ENCODE results near the gene ARSA.

ARSA gene

GRCh38 chr22:50606165-50606945 is 21.6 kb downstream of the ARSA start:
- DNase-seq (ENCODE audit: extremely low read depth in 1 of 2, low read depth in 1 of 2): no peak

GRCh38 chr22:50605613-50606074 is 22.3 kb downstream of the ARSA start:
- DNase-seq (ENCODE audit: extremely low read depth in 1 of 2, low read depth in 1 of 2): no peak

DNA sequence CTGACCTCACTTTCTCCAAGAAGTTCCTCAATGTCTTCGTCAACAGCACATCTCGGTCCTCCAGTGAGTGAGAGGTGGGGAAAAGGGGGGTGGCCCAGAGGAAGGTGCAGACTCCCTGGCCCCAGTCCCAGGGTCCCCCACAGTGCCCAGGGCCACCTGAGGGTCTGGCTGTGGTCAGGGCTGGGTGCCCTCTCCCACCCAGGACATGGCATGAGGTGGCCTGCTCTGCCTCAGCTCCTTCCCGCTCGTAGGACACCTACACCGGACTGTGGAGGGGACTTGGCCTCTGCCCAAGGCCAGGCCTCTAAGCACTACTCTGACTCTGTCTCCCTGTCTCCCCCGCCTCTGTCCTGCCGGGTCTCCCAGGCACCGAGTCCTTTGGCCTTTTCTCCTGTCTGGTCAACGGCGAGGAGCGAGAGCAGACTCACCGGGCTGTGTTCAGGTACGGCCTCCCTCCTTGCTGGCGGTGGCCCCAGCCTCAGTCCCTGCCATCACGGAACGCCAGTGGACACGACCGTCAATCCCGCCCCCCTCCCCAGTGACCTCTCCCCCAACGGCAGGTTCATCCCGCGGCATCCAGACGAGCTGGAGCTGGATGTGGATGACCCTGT is 22.8 kb downstream of the ARSA start:
- no peak for DNase-seq (ENCODE audit: extremely low read depth in 1 of 2, low read depth in 1 of 2)

GRCh38 chr22:50604256-50605001 is 23.5 kb downstream of the ARSA start:
- no peak for DNase-seq (ENCODE audit: extremely low read depth in 1 of 2, low read depth in 1 of 2)

DNA sequence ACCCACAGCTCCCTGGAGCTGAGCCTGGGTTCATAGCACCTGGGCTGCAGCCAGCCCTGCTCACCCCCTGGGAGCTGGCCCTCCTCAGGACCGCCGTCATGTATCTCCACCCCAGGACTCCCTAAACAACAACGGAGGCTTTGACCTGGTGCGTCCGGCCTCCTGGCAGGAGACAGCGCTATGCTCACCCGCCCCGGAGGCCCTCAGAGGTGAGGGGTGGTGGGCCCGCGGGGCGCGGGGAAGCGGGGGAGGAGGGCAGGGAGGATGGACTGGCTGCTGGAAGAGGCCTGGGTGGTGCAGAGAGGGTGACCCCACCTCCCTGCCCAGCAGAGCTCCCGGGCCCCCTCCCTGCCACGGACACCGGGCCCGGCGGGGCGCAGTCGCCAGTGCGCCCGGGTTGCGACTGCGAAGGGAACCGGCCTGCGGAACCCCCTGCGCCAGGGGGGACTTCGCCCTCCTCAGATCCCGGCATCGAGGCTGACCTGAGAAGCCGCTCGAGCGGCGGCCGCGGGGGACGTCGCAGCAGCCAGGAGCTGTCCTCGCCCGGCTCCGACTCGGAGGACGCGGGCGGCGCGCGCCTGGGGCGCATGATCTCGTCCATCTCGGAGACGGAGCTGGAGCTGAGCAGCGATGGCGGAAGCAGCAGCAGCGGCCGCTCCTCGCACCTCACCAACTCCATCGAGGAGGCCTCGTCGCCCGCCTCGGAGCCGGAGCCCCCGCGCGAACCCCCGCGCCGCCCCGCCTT is 24.3 kb downstream of the ARSA start:
- DNase-seq (ENCODE audit: extremely low read depth in 1 of 2, low read depth in 1 of 2): no peak

DNA sequence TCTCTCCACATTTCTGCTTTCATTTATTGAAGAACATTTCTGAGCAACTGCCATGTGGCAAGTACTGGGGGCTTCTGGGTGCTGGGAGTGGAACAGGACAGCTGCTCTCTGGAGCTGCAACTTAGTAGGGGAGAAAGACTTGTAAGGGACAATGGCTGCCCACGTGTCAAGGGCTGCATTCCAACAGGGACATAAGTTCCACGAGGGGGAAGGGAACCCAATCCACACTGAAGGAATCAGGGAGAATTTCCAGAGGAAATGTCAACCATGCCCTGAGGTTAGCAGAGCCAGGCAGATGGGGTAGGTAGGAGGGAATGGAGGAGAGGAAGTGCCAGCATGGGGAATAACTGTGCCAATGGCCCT is 25.6 kb downstream of the ARSA start:
- no peak for DNase-seq (ENCODE audit: extremely low read depth in 1 of 2, low read depth in 1 of 2)

DNA sequence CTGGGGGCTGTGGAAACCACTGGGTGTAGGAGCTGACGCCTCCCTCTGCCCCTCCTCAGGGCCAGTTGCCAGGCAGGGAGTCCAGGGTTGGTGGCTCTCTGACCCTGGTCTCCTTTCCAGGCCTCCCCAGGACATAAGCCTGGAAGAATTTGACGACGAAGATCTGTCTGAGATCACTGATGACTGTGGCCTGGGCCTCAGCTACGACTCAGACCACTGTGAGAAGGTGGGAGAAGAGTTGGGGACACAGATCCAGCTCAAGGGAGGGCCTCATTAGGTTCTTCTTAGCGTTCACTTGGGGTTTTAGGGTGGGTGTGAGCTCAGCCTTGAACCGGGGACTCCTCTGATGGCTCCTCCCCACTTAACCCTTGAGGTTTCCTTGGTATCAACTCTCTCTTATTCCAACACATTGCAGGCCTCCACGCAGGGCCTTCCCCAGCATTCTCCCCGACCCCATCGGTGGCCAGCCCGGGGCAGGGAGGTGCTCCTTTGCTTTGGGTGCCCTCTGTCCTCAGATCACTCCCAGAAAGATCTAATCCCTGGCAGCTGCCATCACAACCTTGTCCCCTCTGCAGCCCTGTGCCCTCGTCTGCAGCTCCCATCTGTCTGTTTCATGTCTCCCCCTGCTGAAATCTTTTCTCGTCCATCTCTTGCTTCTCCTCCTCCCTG is 26.1 kb downstream of the ARSA start:
- no peak for DNase-seq (ENCODE audit: extremely low read depth in 1 of 2, low read depth in 1 of 2)

- DNase-seq (ENCODE audit: extremely low read depth in 1 of 2, low read depth in 1 of 2): no peak
Observed at GRCh38 chr22:50600967-50601668, 26.8 kb downstream of the ARSA start.

DNA sequence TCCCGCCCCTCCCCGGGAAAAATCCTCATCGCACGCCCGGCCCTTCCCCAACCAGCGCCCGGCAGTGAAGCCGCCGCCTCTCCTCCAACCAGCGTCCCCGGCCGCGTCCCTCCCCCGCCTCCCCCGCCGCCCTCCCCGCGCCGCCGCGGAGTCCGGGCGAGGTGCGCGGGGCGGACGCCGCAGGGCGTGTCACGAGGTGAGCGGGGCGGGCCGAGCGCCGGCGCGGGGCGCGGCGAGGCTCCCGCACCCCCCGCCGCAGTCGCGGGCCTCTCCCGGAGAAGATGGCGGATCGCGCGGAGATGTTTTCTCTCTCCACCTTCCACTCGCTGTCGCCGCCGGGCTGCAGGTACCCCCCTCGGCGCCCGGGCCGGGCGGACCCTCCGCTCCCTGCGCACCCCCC is 27.4 kb downstream of the ARSA start, which contains the start of gene MAPK8IP2:
MAPK8IP2 (plus strand) TSS at position 256 of the 400 bp plus-strand sequence; CDS start at position 282, 26 bp downstream.
- no peak for DNase-seq (ENCODE audit: extremely low read depth in 1 of 2, low read depth in 1 of 2)

DNA sequence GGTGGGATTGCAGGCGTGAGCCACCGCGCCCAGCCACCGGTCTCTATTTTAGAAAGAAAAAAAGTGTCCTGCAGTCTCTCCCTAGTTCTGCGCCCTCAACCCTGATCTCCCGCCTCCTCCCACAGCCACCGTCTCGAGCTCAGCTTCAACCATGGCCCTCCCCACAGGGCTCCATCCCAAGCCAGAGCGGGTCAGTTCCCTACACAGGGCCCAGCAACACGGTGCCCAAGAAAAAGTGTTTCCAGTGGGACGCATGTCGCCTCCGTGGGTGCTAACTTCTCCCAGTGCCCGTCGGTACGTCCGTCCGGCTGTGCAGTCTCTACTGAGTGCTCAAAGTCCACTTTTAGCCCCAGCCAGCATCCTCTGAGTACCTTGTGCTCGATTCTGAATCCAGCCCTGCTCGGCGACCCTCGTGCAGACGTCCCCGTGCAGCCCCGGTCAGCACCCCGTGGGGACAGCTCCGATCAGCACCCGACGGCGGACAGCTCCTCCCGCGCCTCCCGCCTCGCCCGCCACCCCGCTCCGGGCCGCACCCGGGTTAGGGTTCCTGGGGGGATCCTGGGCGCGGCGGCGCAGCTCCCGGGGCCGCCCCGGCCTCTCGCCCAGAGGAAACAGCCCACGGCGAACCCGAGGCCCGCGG is 28.0 kb downstream of the ARSA start:
- no peak for DNase-seq (ENCODE audit: extremely low read depth in 1 of 2, low read depth in 1 of 2)

DNA sequence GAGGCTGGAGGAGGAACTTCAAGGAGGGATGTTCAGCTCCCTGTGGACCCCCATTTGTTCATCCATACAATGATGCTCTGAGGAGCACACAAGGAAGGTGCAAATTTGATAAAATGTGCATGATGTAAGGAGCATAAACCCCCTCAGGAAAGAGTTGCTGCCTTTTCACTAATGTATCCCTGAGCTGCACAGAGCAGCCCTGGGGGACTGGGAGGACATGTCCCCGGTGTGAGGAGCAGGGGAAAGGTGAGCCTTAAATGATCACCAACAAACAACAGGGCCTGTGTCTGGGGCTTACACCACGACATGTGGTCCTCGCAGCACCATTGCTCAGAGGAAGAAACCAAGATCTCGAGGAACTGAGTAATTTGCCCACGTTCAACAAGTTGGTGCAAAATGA is 30.9 kb downstream of the ARSA start:
- no peak for DNase-seq (ENCODE audit: extremely low read depth in 1 of 2, low read depth in 1 of 2)

DNA sequence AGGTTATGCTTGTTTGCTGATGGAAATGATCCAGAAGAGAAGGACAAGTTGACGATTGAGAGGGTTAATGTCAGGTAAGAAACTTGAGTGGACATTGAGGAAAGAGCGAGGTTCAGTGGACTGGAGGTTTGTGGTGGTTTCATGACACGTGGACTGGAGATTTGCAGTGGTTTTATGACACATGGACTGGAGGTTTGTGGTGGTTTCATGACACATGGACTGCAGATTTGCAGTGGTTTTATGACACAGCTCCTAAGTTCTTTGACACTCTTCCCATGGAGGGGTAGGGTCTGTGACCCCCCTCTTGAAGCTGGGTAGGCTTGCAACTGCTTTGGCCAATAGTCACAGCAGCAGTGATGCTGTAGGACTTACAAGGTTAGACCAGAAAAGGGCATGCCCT is 32.8 kb downstream of the ARSA start:
- DNase-seq (ENCODE audit: extremely low read depth in 1 of 2, low read depth in 1 of 2): no peak

DNA sequence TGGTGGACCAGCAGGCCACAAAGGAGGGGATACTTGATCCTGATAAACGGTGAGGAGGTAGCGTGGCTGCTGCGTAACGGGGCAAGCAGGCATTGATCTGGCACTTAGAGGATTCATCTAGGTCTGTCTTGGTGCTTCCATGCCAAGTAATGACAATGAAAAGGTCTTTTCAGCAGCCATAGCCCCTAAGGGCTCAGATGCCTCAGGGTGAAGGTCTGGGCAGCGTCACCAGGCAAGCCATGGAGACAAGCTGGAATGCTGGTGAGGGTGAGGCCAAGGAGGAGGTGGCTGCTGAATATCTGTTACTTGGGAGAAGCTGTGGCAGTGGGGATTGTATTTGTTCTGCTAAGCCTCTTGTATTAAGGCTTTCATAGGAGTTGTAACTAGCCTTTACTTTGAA is 40.5 kb downstream of the ARSA start:
- DNase-seq (ENCODE audit: extremely low read depth in 1 of 2, low read depth in 1 of 2): no peak

GRCh38 chr22:50586416-50586815 is 41.5 kb downstream of the ARSA start:
- DNase-seq (ENCODE audit: extremely low read depth in 1 of 2, low read depth in 1 of 2): no peak

GRCh38 chr22:50585781-50586180 is 42.2 kb downstream of the ARSA start:
- no peak for DNase-seq (ENCODE audit: extremely low read depth in 1 of 2, low read depth in 1 of 2)

GRCh38 chr22:50585238-50585637 is 42.7 kb downstream of the ARSA start:
- DNase-seq (ENCODE audit: extremely low read depth in 1 of 2, low read depth in 1 of 2): no peak

DNA sequence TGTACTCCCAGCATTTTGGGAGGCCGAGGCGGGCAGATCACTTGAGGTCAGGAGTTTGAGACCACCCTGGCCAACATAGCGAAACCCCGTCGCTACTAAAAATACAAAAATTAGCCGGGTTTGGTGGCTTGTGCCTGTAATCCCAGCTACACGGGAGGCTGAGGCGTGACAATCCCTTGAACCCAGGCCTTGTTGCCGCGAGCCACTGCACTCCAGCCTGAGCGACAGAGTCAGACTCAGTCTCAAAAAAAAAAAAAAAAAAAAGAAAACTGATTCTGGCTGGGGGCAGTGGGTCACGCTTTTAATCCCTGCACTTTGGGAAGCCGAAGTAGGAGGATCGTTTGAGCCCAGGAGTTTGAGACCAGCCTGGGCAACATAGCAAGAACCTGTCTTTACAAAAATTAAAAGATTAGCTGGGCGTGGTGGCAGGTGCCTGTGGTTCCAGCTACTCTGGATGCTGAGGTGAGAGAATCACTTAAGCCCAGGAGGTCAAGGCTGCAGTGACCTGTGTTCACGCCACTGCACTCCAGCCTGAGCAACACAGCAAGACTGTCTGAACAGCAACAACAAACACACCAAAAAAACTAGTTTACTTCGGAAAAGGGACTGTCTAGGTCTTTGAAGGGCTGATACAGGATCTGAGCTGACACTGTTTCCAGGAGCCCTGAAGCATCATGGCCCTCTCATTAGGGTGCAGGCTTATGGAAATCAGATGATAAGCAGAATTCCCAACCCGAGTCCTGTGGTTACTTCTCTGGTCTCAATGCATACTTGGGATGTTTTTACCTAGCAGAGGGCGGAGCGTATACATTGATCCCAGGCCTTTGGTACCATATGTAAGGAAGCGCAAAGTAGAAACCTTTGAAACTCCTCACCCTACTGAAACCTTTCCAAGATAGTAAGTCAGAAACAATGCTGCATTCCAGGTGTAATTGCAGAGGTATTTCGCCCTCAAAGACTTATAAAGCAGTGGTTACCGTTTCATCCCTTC is 43.6 kb downstream of the ARSA start:
- DNase-seq (ENCODE audit: extremely low read depth in 1 of 2, low read depth in 1 of 2): no peak

GRCh38 chr22:50583294-50583861 is 44.6 kb downstream of the ARSA start:
- no peak for DNase-seq (ENCODE audit: extremely low read depth in 1 of 2, low read depth in 1 of 2)
